OCI-LY3 (cell line): ENCODE data around the gene S100B.

Experiments used
- H2AFZ ChIP-seq: fragments of 200-600, 300-600 bp; shearing (Covaris generic); 2 replicates; pipeline ENCODE4 v1.6.0; 2014; ENCODE audit warnings: antibody characterized with exemption, low read depth, low read length
- H3K27ac ChIP-seq: fragments of 200-600, 300-600 bp; sonication (generic); 2 replicates; pipeline ENCODE4 v1.5.1; 2014; ENCODE audit warnings: mild to moderate bottlenecking, low read length, moderate library complexity, mixed read lengths
- H3K27me3 ChIP-seq: fragments of 200-600, 300-600 bp; sonication (generic); 2 replicates; pipeline ENCODE4 v1.6.1; 2014; ENCODE audit warnings: low read depth, low read length, mixed read lengths
- H3K36me3 ChIP-seq: fragments of 200-600, 300-600 bp; sonication (generic); replicated peaks from 2 replicates; pipeline ENCODE3; 2014; ENCODE audit warnings: low read depth, low read length, mixed read lengths
- H3K4me1 ChIP-seq: fragments of 300-600, 200-600 bp; sonication (generic); 2 replicates; pipeline ENCODE4 v1.6.1; 2014; ENCODE audit warnings: low read length, mixed read lengths
- H3K4me2 ChIP-seq: fragments of 200-600, 300-600 bp; sonication (generic); 2 replicates; pipeline ENCODE4 v1.6.1; 2014; ENCODE audit warnings: low read length, mixed read lengths
- H3K4me3 ChIP-seq: fragments of 300-600, 200-600 bp; sonication (generic); 2 replicates; pipeline ENCODE4 v1.5.1; 2014; ENCODE audit warnings: antibody characterized with exemption, mild to moderate bottlenecking, low read length, moderate library complexity
- H3K79me2 ChIP-seq: fragments of 300-600, 200-600 bp; shearing (Covaris generic); 2 replicates; pipeline ENCODE4 v1.6.1; 2014; ENCODE audit warnings: mild to moderate bottlenecking, low read length, mixed read lengths
- H3K9ac ChIP-seq: fragments of 300-600, 200-600 bp; shearing (Covaris generic); 2 replicates; pipeline ENCODE4 v1.6.0; 2014; ENCODE audit warnings: mild to moderate bottlenecking, low read length, moderate library complexity
- H3K9me3 ChIP-seq: fragments of 200-600, 300-600 bp; shearing (Covaris generic); 2 replicates; pipeline ENCODE4 v1.6.1; 2014; ENCODE audit warnings: low read length, mixed read lengths; ENCODE audit not compliant: insufficient read depth
- H4K20me1 ChIP-seq: fragments of 200-600, 300-600 bp; sonication (generic); 2 replicates; pipeline ENCODE4 v1.6.1; 2016; ENCODE audit warnings: low read length, mixed read lengths; ENCODE audit not compliant: insufficient read depth
- EZH2phosphoT487 ChIP-seq: fragments of 200-600 bp; shearing (Covaris generic); IDR thresholded peaks from 2 replicates; pipeline ENCODE4 v1.6.1; 2018; ENCODE audit warnings: antibody characterized with exemption, mixed run types, low read depth
- TF ChIP-seq, protein P1 (sequence below): fragments of 200-600, 300-600 bp; sonication (generic); IDR thresholded peaks from 2 replicates; pipeline ENCODE4 v1.5.1; 2014; ENCODE audit warnings: antibody characterized with exemption, low read length, low read depth

S100B gene

GRCh38 chr21:46648539-46648938 lies 43.7 kb upstream of the S100B start:
- H3K79me2 ChIP-seq: no peaks in the 10 kb centered on the region
- H3K4me1 ChIP-seq: no peaks in the 10 kb centered on the region
- H3K4me3 ChIP-seq: no peak overlapping the region
- no peaks in the 10 kb centered on the region for H3K27me3 ChIP-seq
- no peak overlapping the region for H3K9ac ChIP-seq
- TF ChIP-seq, protein P1, sequence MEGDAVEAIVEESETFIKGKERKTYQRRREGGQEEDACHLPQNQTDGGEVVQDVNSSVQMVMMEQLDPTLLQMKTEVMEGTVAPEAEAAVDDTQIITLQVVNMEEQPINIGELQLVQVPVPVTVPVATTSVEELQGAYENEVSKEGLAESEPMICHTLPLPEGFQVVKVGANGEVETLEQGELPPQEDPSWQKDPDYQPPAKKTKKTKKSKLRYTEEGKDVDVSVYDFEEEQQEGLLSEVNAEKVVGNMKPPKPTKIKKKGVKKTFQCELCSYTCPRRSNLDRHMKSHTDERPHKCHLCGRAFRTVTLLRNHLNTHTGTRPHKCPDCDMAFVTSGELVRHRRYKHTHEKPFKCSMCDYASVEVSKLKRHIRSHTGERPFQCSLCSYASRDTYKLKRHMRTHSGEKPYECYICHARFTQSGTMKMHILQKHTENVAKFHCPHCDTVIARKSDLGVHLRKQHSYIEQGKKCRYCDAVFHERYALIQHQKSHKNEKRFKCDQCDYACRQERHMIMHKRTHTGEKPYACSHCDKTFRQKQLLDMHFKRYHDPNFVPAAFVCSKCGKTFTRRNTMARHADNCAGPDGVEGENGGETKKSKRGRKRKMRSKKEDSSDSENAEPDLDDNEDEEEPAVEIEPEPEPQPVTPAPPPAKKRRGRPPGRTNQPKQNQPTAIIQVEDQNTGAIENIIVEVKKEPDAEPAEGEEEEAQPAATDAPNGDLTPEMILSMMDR: no peak
- TF ChIP-seq EZH2phosphoT487: no peak
- H4K20me1 ChIP-seq: no peaks in the 10 kb centered on the region
- no peak overlapping the region for H3K4me2 ChIP-seq
- H3K9me3 ChIP-seq: no peaks in the 10 kb centered on the region
- H3K27ac ChIP-seq: no peak overlapping the region
- no peak overlapping the region for H2AFZ ChIP-seq
- peaks cover 30% of the 10 kb centered on the region for H3K36me3 ChIP-seq

GRCh38 chr21:46646541-46647154 lies 41.8 kb upstream of the S100B start:
- Histone ChIP-seq H3K36me3 (peaks cover 20% of the 10 kb centered on the region), H3K27me3 (no peaks in the 10 kb centered on the region), H3K4me3 (no peak overlapping the region), H3K27ac (no peak overlapping the region), H3K9me3 (no peaks in the 10 kb centered on the region), H3K79me2 (no peaks in the 10 kb centered on the region), H3K4me1 (no peaks in the 10 kb centered on the region), H4K20me1 (no peaks in the 10 kb centered on the region), H3K4me2 (no peak overlapping the region), H2AFZ (no peak overlapping the region), H3K9ac (no peak overlapping the region)
- TF ChIP-seq, protein P1: no peak
- no peak for TF ChIP-seq EZH2phosphoT487

GRCh38 chr21:46645840-46646239 lies 41.0 kb upstream of the S100B start:
- Histone ChIP-seq H3K9ac (no peak overlapping the region), H2AFZ (no peak overlapping the region), H3K27me3 (no peaks in the 10 kb centered on the region), H3K36me3 (peaks cover 20% of the 10 kb centered on the region), H3K4me2 (no peak overlapping the region), H3K4me1 (no peaks in the 10 kb centered on the region), H3K9me3 (no peaks in the 10 kb centered on the region), H3K27ac (no peak overlapping the region), H3K4me3 (no peak overlapping the region), H3K79me2 (no peaks in the 10 kb centered on the region), H4K20me1 (no peaks in the 10 kb centered on the region)
- TF ChIP-seq EZH2phosphoT487: no peak
- TF ChIP-seq, protein P1: no peak

DNA sequence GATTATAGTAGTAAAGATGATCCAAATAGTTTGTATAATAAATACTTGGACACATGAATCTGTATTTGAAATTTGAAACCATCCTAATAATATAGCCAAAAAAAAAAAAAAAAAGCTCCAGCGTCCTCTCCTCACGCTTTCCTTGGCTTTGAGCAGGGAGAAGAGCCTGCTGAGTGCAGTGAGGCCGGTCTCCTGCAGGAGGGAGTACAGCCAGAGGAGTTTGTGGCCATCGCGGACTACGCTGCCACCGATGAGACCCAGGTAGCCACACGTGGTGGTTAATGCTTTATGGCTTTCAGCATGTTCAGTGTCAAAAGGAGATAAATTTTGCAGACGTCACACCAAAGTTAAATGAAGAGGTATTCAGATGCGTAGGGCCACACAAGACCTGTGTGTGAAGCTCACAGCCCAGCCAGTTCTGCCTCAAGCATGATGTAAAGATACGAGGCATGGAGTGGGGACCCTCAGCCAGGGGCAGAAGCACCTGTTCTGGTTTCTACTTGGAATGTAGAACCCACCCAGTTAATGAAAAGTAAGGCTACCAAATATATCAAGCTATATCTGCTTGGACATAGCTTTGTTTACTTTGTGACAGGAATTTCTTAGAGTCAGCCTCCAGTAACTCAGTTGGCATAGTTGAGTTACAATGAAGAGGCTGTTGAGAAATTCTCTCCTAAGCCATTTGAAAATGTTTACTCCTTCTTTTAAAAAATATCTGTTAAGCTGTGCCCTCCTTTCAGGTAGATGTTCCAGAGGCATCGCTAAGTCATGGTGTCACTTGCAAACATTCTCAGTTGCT lies 38.7 kb upstream of the S100B start:
- Histone ChIP-seq H3K9ac (no peak overlapping the region), H3K4me2 (no peak overlapping the region), H3K4me1 (no peaks in the 10 kb centered on the region), H4K20me1 (no peaks in the 10 kb centered on the region), H3K36me3 (peaks cover 15% of the 10 kb centered on the region), H3K4me3 (no peak overlapping the region), H3K9me3 (no peaks in the 10 kb centered on the region), H3K79me2 (no peaks in the 10 kb centered on the region), H3K27ac (no peak overlapping the region), H3K27me3 (no peaks in the 10 kb centered on the region), H2AFZ (no peak overlapping the region)
- TF ChIP-seq EZH2phosphoT487: no peak
- TF ChIP-seq, protein P1: no peak
